ENCODE results near the gene GMDS.

- TF ChIP-seq, protein P1, sequence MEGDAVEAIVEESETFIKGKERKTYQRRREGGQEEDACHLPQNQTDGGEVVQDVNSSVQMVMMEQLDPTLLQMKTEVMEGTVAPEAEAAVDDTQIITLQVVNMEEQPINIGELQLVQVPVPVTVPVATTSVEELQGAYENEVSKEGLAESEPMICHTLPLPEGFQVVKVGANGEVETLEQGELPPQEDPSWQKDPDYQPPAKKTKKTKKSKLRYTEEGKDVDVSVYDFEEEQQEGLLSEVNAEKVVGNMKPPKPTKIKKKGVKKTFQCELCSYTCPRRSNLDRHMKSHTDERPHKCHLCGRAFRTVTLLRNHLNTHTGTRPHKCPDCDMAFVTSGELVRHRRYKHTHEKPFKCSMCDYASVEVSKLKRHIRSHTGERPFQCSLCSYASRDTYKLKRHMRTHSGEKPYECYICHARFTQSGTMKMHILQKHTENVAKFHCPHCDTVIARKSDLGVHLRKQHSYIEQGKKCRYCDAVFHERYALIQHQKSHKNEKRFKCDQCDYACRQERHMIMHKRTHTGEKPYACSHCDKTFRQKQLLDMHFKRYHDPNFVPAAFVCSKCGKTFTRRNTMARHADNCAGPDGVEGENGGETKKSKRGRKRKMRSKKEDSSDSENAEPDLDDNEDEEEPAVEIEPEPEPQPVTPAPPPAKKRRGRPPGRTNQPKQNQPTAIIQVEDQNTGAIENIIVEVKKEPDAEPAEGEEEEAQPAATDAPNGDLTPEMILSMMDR (IDR thresholded peaks at IDR 0.05), result no peak
- no peak for TF ChIP-seq POLR2A (IDR thresholded peaks at IDR 0.05)
Observed at GRCh38 chr6:1614448-1615150, 630.8 kb downstream of the GMDS start.

Measured in heart left ventricle (tissue), 13 donors.